HepG2 (cell line): Measurements from ENCODE around the gene PPIA. TPM values are rescaled to one million over a fixed set of nuclear protein-coding genes. Genes with fewer than 3 reads are reported as not detected.

Experiments used
- ATAC-seq: fragments of 200-7000 bp; cut with Tn5 transposase; 3 replicates; pipeline ENCODE4 v1.9.1; 2020; ENCODE audit warnings: mild to moderate bottlenecking, moderate library complexity
- BruUV-seq: library from RNA; stranded (reverse); fragments of 400-500 nt; replicated peaks from 2 replicates; lab custom pipeline; 2021; lab: Mats Ljungman, UMichigan
- CTCF ChIA-PET: fragments of 300-600 bp; formaldehyde crosslinking; extraction: SDS; loops from one replicate; lab custom pipeline; 2021; ENCODE audit warnings: low total read pairs, inconsistent platforms, low intra/inter-chr PET ratio; lab: Yijun Ruan, JAX
- POLR2A ChIA-PET: fragments of 350-600 bp; sonication (Branson Sonifier 250); formaldehyde crosslinking; loops from one replicate; lab custom pipeline; 2020; ENCODE audit warnings: antibody characterized with exemption, inconsistent platforms; lab: Yijun Ruan, JAX
- DNase-seq: peaks from one replicate; pipeline ENCODE4 v3.0.0-alpha.2; 2015; ENCODE audit warnings: low spot score
- FAIRE-seq: peaks from 3 replicates; lab custom pipeline; 2011; peaks lifted over from hg19 to GRCh38; lab: Jason Lieb, UNC
- H2AFZ ChIP-seq: one replicate; pipeline ENCODE4 v1.6.1; 2011; ENCODE audit warnings: low read length, inconsistent platforms
- H3K27ac ChIP-seq: fragments of 300-600 bp; 3 replicates; pipeline ENCODE4 v1.8.0; 2011; ENCODE audit warnings: mixed run types, mild to moderate bottlenecking, mixed read lengths, low read length, inconsistent platforms; ENCODE audit not compliant: insufficient read depth; ENCODE audit errors: extremely low read length
- H3K27me3 ChIP-seq, 2 experiments: fragments of 200-600 bp in 1 of 2; 2 replicates in 1 of 2; 3 replicates in 1 of 2; pipeline versions ENCODE4 v1.6.0 to v1.8.0; 2011; ENCODE audit warnings: low read length in 2 of 2, mild to moderate bottlenecking in 2 of 2, moderate library complexity in 2 of 2, inconsistent platforms in 1 of 2; ENCODE audit not compliant: insufficient read depth in 2 of 2, control insufficient read depth in 1 of 2
- H3K36me3 ChIP-seq, 2 experiments: fragments of 200-600 bp in 1 of 2; replicated peaks in 1 of 2; 2 replicates in 1 of 2; 3 replicates in 1 of 2; pipeline versions ENCODE4 v1.5.1 to v1.8.0; 2011; ENCODE audit warnings: low read length in 2 of 2, inconsistent platforms in 1 of 2; ENCODE audit not compliant: insufficient read depth in 2 of 2, control insufficient read depth in 1 of 2
- H3K4me1 ChIP-seq: 2 replicates; pipeline ENCODE4 v1.5.1; 2012; ENCODE audit warnings: low read length, inconsistent platforms; ENCODE audit not compliant: insufficient read depth
- H3K4me2 ChIP-seq: 2 replicates; pipeline ENCODE4 v1.6.0; 2011; ENCODE audit warnings: low read depth, low read length, inconsistent platforms
- H3K4me3 ChIP-seq, 3 experiments: fragments of 200-600 bp in 1 of 3; sonication (generic), shearing (Covaris generic) in 1 of 3; replicated peaks in 1 of 3; 2 replicates each; pipeline ENCODE4 v1.5.1; 2011 to 2016; ENCODE audit warnings: low read length in 3 of 3, inconsistent platforms in 2 of 3, low read depth in 2 of 3, mild to moderate bottlenecking in 2 of 3, control low read depth in 1 of 3, mixed read lengths in 1 of 3; ENCODE audit not compliant: insufficient read depth in 1 of 3
- H3K79me2 ChIP-seq: one replicate; pipeline ENCODE4 v1.6.1; 2011; ENCODE audit warnings: low read length, inconsistent platforms; ENCODE audit not compliant: insufficient read depth
- H3K9ac ChIP-seq: 2 replicates; pipeline ENCODE4 v1.6.0; 2011; ENCODE audit warnings: mild to moderate bottlenecking, low read depth, low read length, inconsistent platforms; ENCODE audit not compliant: insufficient read depth
- H3K9me3 ChIP-seq: 2 replicates; pipeline ENCODE4 v1.5.1; 2012; ENCODE audit warnings: mild to moderate bottlenecking, low read length
- H4K20me1 ChIP-seq: 2 replicates; pipeline ENCODE4 v1.6.0; 2011; ENCODE audit warnings: inconsistent platforms, mild to moderate bottlenecking, low read length, moderate library complexity; ENCODE audit not compliant: insufficient read depth
- AHR ChIP-seq: IDR thresholded peaks from 2 replicates; pipeline ENCODE4 v1.6.1; 2018; ENCODE audit warnings: missing genetic modification reagents, missing compliant biosample characterization
- KAT2B ChIP-seq: fragments of 150-350 bp; IDR thresholded peaks from 2 replicates; pipeline ENCODE4 v1.6.1; 2014; ENCODE audit warnings: low read depth, low read length, borderline replicate concordance
- PAWR ChIP-seq: sonication (generic); formaldehyde crosslinking; IDR thresholded peaks from 2 replicates; pipeline ENCODE4 v1.4.0; 2020; ENCODE audit warnings: missing genetic modification reagents, mild to moderate bottlenecking, borderline replicate concordance
- ZNF567 ChIP-seq: sonication (generic); formaldehyde crosslinking; IDR thresholded peaks from 2 replicates; pipeline ENCODE4 v1.8.1; 2023; ENCODE audit warnings: mild to moderate bottlenecking, missing genetic modification reagents, borderline replicate concordance
- ZNF615 ChIP-seq: sonication (generic); formaldehyde crosslinking; IDR thresholded peaks from 2 replicates; pipeline ENCODE4 v1.5.0; 2020; ENCODE audit warnings: mild to moderate bottlenecking, missing genetic modification reagents, borderline replicate concordance
- WGBS: methylation state at CpG from one replicate; pipeline ENCODE4 v1.1.6; 2017; ENCODE audit warnings: low lambda C conversion rate; 5-methylcytosine and 5-hydroxymethylcytosine counted together
- in situ Hi-C: cut with HindIII; loops from 2 replicates; pipeline ENCODE4 v1.10.0; 2017; ENCODE audit warnings: low pct_unique_long_range_greater_than_20kb; ENCODE audit not compliant: extremely low pct_ligation_motif_present
- intact Hi-C: fragments of 100-400 bp; cut with micrococcal nuclease; formaldehyde crosslinking; loops from one replicate; pipeline ENCODE4 v1.10.0; 2022; ENCODE audit not compliant: unreplicated experiment
- polyA plus RNA-seq, 8 experiments: library from polyadenylated mRNA; depleted of rRNA in 3 of 8; stranded (reverse) in 7 of 8; unstranded in 1 of 8; fragments of >200 nt; fragmentation: Illumina TruSeq in 4 of 8; extraction: Trizol in 4 of 8; gene quantifications; 2 replicates each; pipeline versions ENCODE4 v1.2.1 to v1.2.3, GENCODE V29; 2011 to 2016; ENCODE audit warnings: low read depth in 4 of 8, missing spikeins in 1 of 8, mixed read lengths in 1 of 8; ENCODE audit not compliant: insufficient read depth in 1 of 8
- total RNA-seq, 5 experiments: library from RNA; depleted of rRNA; stranded (reverse); fragments of >200 nt; fragmentation: Illumina TruSeq; extraction: Trizol; gene quantifications; 2 replicates each; pipeline ENCODE4 v1.2.3, GENCODE V29; 2016; ENCODE audit warnings: low read depth in 1 of 5
- TF ChIP-seq, protein P1 (sequence below): IDR thresholded peaks from 2 replicates; pipeline ENCODE4 v1.6.1; 2016
- TF ChIP-seq, protein P2 (sequence below): sonication (generic); formaldehyde crosslinking; IDR thresholded peaks from 2 replicates; pipeline ENCODE4 v1.4.0; 2020; ENCODE audit warnings: mild to moderate bottlenecking, missing genetic modification reagents, borderline replicate concordance
- TF ChIP-seq, protein P3 (sequence below): sonication (generic); formaldehyde crosslinking; IDR thresholded peaks from 2 replicates; pipeline ENCODE4 v1.8.0; 2022; ENCODE audit warnings: missing genetic modification reagents, mild to moderate bottlenecking, moderate library complexity, borderline replicate concordance

PPIA gene
- total and polyA plus RNA-seq, 2 of the 13 experiments (the other 11 are each of a cell fraction or from before 2014, with no cell fraction given) = 2,268 to 3,010 TPM

DNA sequence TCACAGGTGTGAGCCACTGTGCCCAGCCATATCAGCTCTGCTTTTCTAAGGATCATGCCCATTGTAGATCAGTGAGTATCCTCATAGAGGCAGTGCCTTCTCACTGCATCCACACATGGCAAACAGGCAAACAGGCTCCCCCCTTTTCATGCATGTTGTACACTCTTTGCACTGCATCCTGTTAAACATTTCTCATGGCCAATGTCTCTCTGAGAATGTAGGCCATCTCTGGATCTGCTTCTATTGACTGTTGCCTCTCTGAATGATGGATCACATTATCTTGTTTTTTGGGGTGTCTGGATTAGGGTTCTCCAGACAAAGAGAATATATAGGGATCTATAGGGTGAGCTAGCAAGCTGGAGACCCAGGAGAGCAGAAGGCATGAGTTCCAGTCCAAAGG is 13.1 kb upstream of the PPIA start:
- no peak overlapping the region for H3K4me2 ChIP-seq
- no peak for FAIRE-seq
- CTCF ChIA-PET = no interaction called here

DNA sequence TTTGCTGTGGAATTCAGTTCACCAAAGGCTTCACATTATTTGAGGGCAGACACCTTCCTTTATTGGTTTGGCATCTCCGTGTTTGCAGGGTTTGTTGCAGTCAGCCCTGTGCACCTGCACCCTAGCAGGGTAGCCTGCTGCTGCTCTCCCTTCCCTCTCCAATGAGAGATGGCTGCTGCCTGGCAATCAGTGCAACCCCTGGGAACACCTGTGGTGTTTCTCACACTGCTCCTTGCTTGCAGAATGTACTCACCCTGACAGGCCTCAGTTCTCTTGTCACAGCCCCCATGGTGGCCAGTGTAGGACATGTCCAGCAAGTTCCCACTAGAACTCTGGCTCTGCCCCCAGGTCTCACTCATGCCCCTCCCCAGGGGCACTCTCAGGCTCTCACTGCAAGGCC is 12.1 kb upstream of the PPIA start:
- H3K9me3 ChIP-seq = no peaks in the 10 kb centered on the region
- intact Hi-C loops (no loop called here), in situ Hi-C loops (no loop called here)
- peaks cover 1 to 5% of the 10 kb centered on the region in 2 experiments; a peak in 2 of 5 replicates for H3K27me3 ChIP-seq
- FAIRE-seq = no peak
- H3K27ac ChIP-seq = no peak overlapping the region
- no peaks in the 10 kb centered on the region for H4K20me1 ChIP-seq
- H3K4me3 ChIP-seq = no peak overlapping the region
- ChIA-PET CTCF (no interaction called here), POLR2A (no interaction called here)
- no peak overlapping the region for H2AFZ ChIP-seq
- H3K9ac ChIP-seq = no peak overlapping the region
- no peak for DNase-seq
- H3K36me3 ChIP-seq = no peaks in the 10 kb centered on the region
- BruUV-seq = no TSS peak
- no peaks in the 10 kb centered on the region for H3K79me2 ChIP-seq
- ATAC-seq = no peak
- H3K4me2 ChIP-seq = no peak overlapping the region
- WGBS = 50% methylated on average over 1 of the region's 1 CpG
- peaks cover 20% of the 10 kb centered on the region for H3K4me1 ChIP-seq
- TF ChIP-seq, protein P1, sequence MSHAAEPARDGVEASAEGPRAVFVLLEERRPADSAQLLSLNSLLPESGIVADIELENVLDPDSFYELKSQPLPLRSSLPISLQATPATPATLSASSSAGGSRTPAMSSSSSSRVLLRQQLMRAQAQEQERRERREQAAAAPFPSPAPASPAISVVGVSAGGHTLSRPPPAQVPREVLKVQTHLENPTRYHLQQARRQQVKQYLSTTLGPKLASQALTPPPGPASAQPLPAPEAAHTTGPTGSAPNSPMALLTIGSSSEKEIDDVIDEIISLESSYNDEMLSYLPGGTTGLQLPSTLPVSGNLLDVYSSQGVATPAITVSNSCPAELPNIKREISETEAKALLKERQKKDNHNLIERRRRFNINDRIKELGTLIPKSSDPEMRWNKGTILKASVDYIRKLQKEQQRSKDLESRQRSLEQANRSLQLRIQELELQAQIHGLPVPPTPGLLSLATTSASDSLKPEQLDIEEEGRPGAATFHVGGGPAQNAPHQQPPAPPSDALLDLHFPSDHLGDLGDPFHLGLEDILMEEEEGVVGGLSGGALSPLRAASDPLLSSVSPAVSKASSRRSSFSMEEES = no peak
- TF ChIP-seq KAT2B = no peak
- no peak for TF ChIP-seq ZNF615 (CRISPR knock-in tag)
- no peak for TF ChIP-seq PAWR (CRISPR knock-in tag)
- no peak for TF ChIP-seq AHR (CRISPR knock-in tag)
- TF ChIP-seq, protein P2, sequence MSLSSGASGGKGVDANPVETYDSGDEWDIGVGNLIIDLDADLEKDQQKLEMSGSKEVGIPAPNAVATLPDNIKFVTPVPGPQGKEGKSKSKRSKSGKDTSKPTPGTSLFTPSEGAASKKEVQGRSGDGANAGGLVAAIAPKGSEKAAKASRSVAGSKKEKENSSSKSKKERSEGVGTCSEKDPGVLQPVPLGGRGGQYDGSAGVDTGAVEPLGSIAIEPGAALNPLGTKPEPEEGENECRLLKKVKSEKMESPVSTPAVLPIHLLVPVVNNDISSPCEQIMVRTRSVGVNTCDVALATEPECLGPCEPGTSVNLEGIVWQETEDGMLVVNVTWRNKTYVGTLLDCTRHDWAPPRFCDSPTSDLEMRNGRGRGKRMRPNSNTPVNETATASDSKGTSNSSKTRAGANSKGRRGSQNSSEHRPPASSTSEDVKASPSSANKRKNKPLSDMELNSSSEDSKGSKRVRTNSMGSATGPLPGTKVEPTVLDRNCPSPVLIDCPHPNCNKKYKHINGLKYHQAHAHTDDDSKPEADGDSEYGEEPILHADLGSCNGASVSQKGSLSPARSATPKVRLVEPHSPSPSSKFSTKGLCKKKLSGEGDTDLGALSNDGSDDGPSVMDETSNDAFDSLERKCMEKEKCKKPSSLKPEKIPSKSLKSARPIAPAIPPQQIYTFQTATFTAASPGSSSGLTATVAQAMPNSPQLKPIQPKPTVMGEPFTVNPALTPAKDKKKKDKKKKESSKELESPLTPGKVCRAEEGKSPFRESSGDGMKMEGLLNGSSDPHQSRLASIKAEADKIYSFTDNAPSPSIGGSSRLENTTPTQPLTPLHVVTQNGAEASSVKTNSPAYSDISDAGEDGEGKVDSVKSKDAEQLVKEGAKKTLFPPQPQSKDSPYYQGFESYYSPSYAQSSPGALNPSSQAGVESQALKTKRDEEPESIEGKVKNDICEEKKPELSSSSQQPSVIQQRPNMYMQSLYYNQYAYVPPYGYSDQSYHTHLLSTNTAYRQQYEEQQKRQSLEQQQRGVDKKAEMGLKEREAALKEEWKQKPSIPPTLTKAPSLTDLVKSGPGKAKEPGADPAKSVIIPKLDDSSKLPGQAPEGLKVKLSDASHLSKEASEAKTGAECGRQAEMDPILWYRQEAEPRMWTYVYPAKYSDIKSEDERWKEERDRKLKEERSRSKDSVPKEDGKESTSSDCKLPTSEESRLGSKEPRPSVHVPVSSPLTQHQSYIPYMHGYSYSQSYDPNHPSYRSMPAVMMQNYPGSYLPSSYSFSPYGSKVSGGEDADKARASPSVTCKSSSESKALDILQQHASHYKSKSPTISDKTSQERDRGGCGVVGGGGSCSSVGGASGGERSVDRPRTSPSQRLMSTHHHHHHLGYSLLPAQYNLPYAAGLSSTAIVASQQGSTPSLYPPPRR (CRISPR knock-in tag) = no peak

More for the DNA sequence above, 13.1 kb upstream of the PPIA start:
- Histone ChIP-seq H3K36me3 (no peaks in the 10 kb centered on the region), H3K4me1 (peaks cover 27% of the 10 kb centered on the region), H3K9ac (no peak overlapping the region), H4K20me1 (no peaks in the 10 kb centered on the region), H3K27me3 (peaks cover 1 to 5% of the 10 kb centered on the region in 2 experiments; a peak in 2 of 5 replicates), H3K79me2 (no peaks in the 10 kb centered on the region), H2AFZ (no peak overlapping the region), H3K27ac (no peak overlapping the region), H3K4me3 (no peak overlapping the region), H3K9me3 (no peaks in the 10 kb centered on the region)
- ATAC-seq (no peak), DNase-seq (no peak)
- BruUV-seq = no TSS peak
- TF ChIP-seq ZNF567 = peak; percentile 44; the same call in 1 of the 2 replicates
- TF ChIP-seq, protein P3, sequence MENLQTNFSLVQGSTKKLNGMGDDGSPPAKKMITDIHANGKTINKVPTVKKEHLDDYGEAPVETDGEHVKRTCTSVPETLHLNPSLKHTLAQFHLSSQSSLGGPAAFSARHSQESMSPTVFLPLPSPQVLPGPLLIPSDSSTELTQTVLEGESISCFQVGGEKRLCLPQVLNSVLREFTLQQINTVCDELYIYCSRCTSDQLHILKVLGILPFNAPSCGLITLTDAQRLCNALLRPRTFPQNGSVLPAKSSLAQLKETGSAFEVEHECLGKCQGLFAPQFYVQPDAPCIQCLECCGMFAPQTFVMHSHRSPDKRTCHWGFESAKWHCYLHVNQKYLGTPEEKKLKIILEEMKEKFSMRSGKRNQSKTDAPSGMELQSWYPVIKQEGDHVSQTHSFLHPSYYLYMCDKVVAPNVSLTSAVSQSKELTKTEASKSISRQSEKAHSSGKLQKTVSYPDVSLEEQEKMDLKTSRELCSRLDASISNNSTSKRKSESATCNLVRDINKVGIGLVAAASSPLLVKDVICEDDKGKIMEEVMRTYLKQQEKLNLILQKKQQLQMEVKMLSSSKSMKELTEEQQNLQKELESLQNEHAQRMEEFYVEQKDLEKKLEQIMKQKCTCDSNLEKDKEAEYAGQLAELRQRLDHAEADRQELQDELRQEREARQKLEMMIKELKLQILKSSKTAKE = no peak
- POLR2A ChIA-PET = interaction anchor here (0.6 kb wide), 1 partner anchor 192 kb away, joined by 4 read pairs; no protein-coding TSS in a partner anchor
- in situ Hi-C loops = no loop called here
- intact Hi-C loops = no loop called here
